ENCODE data around the gene SHH.
"Not testable (repeated sequence)": the region's sequence is repeated elsewhere in the genome, so short reads cannot be mapped to it uniquely, and the experiment has no call there.

SHH gene

GRCh38 chr7:155824227-155824886, 12.1 kb upstream of the SHH start:
- no peak for DNase-seq (ENCODE audit: low read depth, low spot score)
- no peak overlapping the region for H3K4me3 ChIP-seq (ENCODE audit: low read length)

DNA sequence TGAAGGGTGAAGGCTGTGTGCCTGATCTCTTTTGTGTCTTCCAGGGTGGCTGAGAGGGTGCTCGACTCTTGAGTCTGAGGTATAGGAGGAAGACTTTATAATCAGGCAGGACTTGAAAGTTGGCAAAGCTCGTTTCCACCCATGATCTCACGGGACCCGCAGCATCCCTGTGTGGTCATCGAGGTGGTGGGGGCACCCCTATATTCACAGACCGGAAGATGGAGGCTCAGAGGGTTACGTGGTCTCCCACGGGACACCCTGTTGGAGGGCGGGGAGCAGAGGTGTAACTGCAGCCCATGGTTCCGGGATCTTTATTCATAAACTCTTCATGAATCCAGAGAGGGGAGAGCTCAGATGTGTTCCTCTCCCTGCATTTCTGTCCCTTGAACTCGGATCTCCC, 9.6 kb upstream of the SHH start:
- H3K4me3 ChIP-seq (ENCODE audit: low read length) = no peak overlapping the region
- DNase-seq (ENCODE audit: low read depth, low spot score) = no peak

DNA sequence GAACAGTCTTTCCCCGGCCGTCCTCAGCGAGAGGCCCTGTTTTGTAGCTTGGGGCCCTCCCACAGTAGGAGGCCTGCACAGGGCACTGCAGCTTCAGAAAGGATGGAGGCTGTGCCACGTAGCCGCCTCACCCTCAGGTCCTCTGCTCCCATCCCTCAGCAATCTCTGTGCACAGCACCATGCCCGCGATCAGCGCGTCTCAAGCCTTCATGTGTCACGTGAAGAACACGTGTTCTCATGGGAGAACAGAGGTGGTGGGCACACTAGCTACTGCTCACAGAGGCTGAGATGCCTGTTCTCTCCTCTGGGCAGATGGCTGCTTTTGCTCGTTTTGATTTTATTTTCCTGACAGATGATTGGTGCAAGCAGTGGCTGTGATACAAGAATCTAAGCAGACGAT, 8.5 kb upstream of the SHH start:
- no peak overlapping the region for H3K4me3 ChIP-seq (ENCODE audit: low read length)
- DNase-seq (ENCODE audit: low read depth, low spot score) = no peak

- no peak overlapping the region for H3K4me3 ChIP-seq (ENCODE audit: low read length)
- no peak for DNase-seq (ENCODE audit: low read depth, low spot score)
Measured at GRCh38 chr7:155820246-155820645, 8.0 kb upstream of the SHH start.

DNA sequence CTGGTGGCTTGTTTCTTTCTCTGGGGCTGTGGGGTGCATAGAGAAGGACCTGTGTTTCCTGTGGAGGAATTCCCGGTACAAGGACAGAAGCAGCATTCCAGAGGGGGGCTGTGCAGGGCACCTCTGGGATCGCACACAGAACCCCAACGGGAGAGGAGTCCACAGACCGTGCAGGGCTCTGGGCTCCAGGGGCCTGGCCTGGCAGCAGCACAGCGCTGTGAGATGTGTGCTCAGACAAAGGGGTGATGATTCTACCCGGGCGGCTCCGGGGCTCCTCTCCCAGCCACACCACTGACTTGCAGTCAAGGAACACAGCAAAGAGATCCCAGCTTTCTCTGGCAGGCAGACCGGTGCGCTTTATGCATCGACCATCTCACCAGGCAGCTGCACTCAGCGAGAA, 6.9 kb upstream of the SHH start:
- no peak for DNase-seq (ENCODE audit: low read depth, low spot score)
- H3K4me3 ChIP-seq (ENCODE audit: low read length) = no peak overlapping the region

DNA sequence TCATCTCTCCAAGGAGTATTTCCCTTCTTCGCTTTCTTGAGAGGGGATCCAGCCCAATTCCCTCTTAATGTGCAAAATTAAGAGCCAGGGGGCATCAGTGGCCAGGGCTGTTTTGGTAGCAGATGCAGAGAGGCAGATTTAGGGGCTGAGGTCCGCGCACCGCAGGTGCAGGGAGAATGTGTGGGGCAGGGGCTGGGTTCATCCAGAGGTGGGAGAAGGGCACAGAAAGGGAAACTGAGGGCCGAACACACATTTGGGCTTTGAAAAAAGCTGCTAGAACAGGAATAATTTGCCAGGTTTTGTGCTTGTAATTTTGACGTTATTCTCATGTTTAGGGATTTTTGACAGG, 6.5 kb upstream of the SHH start:
- no peak overlapping the region for H3K4me3 ChIP-seq (ENCODE audit: low read length)
- no peak for DNase-seq (ENCODE audit: low read depth, low spot score)

GRCh38 chr7:155818154-155818819, 6.0 kb upstream of the SHH start:
- no peak for DNase-seq (ENCODE audit: low read depth, low spot score)
- no peak overlapping the region for H3K4me3 ChIP-seq (ENCODE audit: low read length)

GRCh38 chr7:155817515-155817914, 5.3 kb upstream of the SHH start:
- DNase-seq (ENCODE audit: low read depth, low spot score); H3K4me3 ChIP-seq (ENCODE audit: low read length): not testable (repeated sequence)

GRCh38 chr7:155816996-155817395, 4.7 kb upstream of the SHH start:
- DNase-seq (ENCODE audit: low read depth, low spot score) = no peak
- H3K4me3 ChIP-seq (ENCODE audit: low read length) = no peak overlapping the region

DNA sequence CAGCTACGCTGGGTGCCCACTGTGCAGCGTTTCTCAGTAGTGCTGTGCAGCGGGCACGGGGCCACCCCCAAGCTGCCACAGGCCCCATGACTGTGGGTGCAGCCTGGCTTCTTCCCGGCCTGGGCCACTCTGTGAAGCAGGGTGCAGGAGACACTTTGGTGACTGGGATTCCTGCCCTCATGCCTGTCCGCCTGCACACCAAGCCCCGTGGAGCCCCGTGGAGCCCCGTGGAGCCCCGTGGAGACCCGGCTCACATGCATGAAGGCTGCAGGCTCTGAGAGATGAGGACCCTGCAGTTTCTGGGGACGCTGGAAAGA, 3.9 kb upstream of the SHH start:
- DNase-seq (ENCODE audit: low read depth, low spot score) = no peak
- no peak overlapping the region for H3K4me3 ChIP-seq (ENCODE audit: low read length)

GRCh38 chr7:155815332-155816191, 3.3 kb upstream of the SHH start:
- H3K4me3 ChIP-seq (ENCODE audit: low read length) = no peak overlapping the region
- DNase-seq (ENCODE audit: low read depth, low spot score) = no peak

- no peak for DNase-seq (ENCODE audit: low read depth, low spot score)
- no peak overlapping the region for H3K4me3 ChIP-seq (ENCODE audit: low read length)
Measured at GRCh38 chr7:155814316-155815276, 2.3 kb upstream of the SHH start.

DNA sequence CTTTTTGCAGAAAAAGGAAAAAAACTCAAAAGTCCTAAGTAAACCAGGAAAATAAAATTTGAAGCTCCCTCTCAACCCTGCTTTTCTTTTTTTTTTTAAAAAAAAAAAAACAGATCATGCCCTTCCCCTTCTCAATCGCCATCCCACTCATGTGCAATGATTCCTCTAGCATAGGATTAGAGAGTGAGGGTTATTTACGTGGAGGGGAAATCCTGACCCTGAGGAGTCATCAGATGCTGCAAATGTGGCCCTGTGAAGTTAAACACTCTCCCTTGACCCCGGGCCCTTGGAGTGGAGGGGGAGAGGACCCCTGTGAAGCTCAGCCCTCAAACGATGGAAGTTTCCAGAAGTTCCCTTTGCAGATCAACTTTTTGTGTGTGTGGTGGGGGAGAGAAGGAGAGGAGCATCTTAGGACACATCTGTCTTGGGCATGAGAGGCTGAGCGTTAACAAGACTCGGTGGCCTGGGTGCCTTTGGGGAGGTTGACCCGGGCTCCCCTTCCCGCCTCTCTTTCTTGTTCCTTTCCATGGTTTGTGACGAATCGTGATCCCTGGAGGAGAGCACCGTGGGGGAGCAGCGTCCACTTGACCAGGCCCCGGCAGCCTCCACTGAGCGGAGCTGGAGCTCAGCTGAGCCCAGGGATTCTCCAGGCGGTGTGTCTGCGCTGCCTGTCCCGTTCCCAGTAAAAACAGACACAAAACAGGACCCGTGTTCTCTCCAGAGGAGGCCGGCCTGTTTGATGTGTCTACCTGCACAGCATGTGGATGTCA, 1.5 kb upstream of the SHH start:
- no peak for DNase-seq (ENCODE audit: low read depth, low spot score)
- H3K4me3 ChIP-seq (ENCODE audit: low read length) = no peak overlapping the region

DNA sequence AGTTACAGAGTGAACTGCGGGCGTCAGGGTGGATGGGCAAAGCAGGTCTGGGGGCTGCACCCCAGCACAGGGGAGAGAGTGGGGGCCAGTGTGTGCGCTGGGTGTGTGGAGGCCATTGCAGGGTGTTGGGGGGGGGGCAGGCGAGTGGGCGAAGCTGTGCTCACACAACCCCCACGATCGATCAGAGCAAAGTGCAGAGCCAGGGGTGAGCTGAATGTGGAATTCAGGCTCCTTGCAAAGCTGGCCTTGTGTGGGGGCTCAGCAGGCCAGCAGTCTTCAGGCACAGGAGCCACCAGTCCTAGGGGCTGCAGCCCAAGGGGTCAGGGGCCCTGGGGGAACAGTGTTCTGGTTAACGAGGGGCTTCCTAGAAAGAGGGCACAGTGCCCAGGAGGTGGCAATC, 862 bp upstream of the SHH start:
- DNase-seq (ENCODE audit: low read depth, low spot score) = no peak
- H3K4me3 ChIP-seq (ENCODE audit: low read length) = no peak overlapping the region

DNA sequence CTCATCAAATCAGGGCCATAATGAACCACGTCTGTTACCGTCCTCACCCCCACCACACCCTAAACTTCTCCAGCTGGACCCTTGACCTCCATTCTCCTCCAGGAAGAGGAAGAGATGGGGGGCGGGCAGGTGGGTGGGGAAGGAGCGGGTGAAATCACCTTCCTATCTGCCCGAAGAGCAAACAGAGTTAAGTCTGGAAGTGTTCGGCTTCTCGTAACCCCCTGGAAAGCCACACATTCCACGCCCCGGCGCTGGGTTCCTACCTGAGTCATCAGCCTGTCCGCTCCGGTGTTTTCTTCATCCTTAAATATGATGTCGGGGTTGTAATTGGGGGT, 736 bp downstream of the SHH start:
- H3K4me3 ChIP-seq (ENCODE audit: low read length) = no peak overlapping the region
- DNase-seq (ENCODE audit: low read depth, low spot score) = no peak

DNA sequence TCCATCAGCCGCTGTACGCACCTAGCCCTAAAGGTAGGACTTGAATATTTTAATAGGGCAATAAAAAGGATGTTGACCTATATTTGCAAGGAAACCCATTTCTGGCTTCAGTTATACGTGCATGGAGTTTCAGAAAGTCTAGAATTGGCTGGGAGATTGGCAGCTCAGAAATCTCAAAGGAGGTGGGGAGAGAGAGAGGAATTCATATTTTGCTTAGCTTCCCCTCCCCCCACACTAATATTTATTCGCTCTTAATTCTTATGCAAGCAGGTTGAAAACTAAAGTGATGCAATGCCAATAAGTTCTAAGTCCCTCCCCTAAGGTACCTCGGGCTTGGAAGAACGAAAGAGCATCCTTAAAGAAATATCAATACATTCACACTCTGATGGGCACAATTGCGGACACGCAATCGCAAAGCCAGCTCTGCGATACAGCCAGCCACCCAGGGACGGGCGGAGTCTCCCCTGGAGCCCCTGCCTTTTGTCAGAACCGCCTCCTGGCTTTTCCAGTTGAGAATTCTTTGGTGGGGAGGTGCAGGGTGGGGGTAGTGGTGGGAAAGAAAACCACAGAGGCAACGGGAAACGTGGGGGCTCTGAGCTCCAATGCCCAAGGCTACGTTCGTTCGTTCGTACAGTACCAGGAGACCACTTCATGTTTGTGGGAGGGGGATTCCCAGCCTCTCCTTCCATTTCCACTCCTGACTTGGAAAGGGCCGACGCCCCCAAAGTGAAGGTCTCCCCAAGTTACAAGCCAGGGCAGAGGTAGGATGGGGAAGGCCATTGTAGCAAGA, 1.3 kb downstream of the SHH start:
- H3K4me3 ChIP-seq (ENCODE audit: low read length) = no peak overlapping the region
- DNase-seq (ENCODE audit: low read depth, low spot score) = no peak

GRCh38 chr7:155809947-155810769, 2.1 kb downstream of the SHH start:
- H3K4me3 ChIP-seq (ENCODE audit: low read length) = no peak overlapping the region

More at GRCh38 chr7:155809947-155810769, 2.1 kb downstream of the SHH start:
- no peak for DNase-seq (ENCODE audit: low read depth, low spot score)
